ENCODE measurements around the gene C16orf95. TPM values are rescaled to one million over a fixed set of nuclear protein-coding genes. Genes with fewer than 3 reads are reported as not detected.

The C16orf95 gene
- total RNA-seq, 1 donor from 2014 or later = 2.2 TPM

Other genes starting within 250 kb of the C16orf95 start
- 36.7 TPM for gene FBXO31, start 66.4 kb upstream of the C16orf95 start, total RNA-seq
- 55.9 TPM for gene MAP1LC3B, start 74.9 kb upstream of the C16orf95 start, total RNA-seq
- gene ZCCHC14, start 175.6 kb upstream of the C16orf95 start, total RNA-seq = 25.1 TPM